GM18526 (cell line): ENCODE measurements around the gene PLEKHA8.

Source experiments
- POLR2A ChIP-seq: IDR thresholded peaks from 3 replicates; pipeline ENCODE4 v1.6.1; 2011; ENCODE audit not compliant: insufficient read length; ENCODE audit errors: extremely low read depth

PLEKHA8 gene

DNA sequence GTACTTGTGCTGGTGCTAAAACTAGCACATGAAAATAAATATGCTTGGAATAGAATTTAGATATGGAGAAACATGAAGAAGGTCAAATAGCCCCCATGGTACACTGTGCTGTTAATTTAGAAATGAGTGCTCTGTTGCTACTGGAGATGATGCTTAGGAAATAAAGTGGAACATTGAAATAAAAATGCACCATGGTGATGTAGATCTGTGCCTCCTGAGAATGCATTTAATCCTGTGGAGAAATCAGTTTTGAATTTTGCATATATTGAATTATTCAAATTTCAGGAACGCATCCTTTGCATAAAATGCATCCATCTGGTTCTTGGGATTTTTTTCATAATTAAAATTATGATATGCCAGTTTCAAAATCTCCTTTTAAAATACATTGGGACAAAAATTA, 44.5 kb downstream of the PLEKHA8 start:
- TF ChIP-seq POLR2A, result no peak

DNA sequence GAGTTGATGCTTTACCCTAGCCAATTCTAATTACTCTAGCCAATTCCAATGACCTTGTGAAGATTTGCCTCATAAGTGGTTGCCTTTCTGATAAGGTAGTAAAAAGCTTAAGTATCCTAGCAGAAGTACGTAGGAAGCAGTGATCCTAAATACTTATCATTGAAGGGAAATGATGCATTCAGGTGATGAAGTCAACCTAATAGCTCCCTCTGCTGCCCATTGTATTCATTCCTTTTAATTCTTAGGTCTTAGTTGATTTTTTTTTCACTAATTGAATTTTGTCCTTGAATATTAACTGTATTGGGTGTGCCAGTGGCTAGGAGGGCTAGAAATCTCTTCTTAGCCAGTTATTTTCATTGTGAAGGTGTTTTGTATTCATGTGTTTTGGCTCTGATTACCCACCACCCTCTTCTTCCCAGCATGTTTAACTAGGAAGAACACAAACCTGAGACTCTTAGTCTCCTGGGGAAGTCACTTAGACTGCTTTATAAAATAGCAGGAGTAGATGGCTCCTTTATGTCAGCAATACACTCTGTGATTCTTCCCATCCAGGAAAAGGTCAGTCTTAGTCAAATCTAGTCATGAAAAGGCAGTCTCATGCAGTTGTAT, 46.3 kb downstream of the PLEKHA8 start:
- no peak for TF ChIP-seq POLR2A

DNA sequence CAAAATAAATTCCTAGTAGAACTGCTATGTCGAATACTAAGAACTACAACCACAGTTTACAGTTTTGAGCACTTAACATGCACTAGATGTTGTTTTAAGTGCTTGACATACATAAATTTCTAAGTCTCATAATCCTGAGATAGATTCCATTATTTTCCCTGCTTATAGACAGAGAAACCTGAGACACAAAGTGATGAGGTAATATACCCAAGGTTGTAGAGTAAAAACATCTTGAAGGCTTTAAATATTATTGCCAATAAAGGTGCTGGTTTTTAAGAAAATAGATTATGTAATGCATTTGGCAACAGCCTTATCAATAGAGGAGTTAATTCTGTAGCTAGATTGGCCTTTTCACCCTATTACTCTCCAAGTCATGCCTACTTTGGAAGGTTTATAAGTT, 48.2 kb downstream of the PLEKHA8 start:
- no peak for TF ChIP-seq POLR2A

- TF ChIP-seq POLR2A, result no peak
Observed at GRCh38 chr7:30078280-30078679, 50.1 kb downstream of the PLEKHA8 start.

DNA sequence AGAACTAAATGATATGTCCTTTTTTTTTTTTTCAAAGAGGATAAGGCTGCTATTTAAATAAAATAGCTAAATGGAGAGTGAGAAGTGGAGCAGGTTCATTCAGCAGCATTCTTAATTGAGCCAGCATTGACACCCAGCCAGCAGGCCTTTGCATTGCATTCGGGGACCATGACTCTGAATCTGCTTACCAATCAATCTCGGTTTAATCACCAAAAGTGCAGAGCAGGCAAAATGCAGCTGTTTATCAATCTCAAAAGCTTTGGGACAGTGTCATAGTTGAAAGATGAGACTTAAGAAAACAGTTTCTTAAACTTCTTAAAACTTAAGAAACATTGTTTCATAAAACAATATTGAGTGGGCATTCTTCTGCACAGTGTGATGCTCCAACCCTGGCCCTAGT, 51.7 kb downstream of the PLEKHA8 start:
- TF ChIP-seq POLR2A, result no peak

GRCh38 chr7:30080818-30081217, 52.6 kb downstream of the PLEKHA8 start:
- no peak for TF ChIP-seq POLR2A

- TF ChIP-seq POLR2A, result no peak
Observed at GRCh38 chr7:30082686-30083085, 54.5 kb downstream of the PLEKHA8 start.

GRCh38 chr7:30083334-30083733, 55.1 kb downstream of the PLEKHA8 start:
- no peak for TF ChIP-seq POLR2A

DNA sequence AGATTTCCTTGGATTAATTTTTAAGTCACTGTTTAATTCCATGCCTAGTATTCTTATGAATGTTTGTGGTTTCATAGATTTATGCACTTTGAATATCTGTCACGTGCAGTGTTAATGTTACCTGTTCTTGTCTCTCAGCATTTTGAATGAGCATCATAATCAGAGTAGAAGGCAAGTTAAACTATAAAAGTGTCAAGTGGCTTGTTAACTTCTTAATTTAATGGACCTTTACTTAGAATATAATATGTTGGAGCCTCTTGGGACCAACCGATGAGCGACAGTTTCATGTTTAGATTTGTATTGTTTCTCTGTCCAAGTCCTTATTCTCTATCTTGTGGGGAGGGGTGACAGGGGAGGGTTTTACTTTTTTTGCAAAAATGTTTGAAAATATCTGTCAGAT, 56.0 kb downstream of the PLEKHA8 start:
- no peak for TF ChIP-seq POLR2A

DNA sequence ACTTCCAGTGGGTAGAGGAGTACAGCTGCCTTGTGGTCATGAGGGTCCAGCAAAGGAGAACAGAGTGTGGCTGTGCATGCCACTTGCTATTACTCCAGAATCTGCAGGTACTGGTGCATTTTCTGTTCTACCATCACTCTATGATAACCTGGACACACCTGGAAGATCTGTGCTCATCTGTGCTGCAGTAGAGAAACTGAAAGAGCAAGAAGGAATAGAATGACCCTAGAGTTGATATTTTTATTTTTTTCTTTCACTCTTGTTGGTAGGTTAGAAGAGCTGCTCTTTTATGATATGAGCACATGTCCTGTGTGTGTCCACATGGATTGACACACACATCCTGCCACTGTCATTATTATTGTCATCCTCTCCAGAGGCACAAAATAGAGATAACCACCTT, 58.3 kb downstream of the PLEKHA8 start:
- TF ChIP-seq POLR2A, result no peak

- no peak for TF ChIP-seq POLR2A
Observed at GRCh38 chr7:30087371-30087770, 59.2 kb downstream of the PLEKHA8 start.

GRCh38 chr7:30088362-30088761, 60.1 kb downstream of the PLEKHA8 start:
- no peak for TF ChIP-seq POLR2A

GRCh38 chr7:30090111-30090510, 61.9 kb downstream of the PLEKHA8 start:
- no peak for TF ChIP-seq POLR2A

- TF ChIP-seq POLR2A, result no peak
Observed at GRCh38 chr7:30091491-30091912, 63.3 kb downstream of the PLEKHA8 start.

GRCh38 chr7:30091987-30092386, 63.8 kb downstream of the PLEKHA8 start:
- TF ChIP-seq POLR2A, result no peak

DNA sequence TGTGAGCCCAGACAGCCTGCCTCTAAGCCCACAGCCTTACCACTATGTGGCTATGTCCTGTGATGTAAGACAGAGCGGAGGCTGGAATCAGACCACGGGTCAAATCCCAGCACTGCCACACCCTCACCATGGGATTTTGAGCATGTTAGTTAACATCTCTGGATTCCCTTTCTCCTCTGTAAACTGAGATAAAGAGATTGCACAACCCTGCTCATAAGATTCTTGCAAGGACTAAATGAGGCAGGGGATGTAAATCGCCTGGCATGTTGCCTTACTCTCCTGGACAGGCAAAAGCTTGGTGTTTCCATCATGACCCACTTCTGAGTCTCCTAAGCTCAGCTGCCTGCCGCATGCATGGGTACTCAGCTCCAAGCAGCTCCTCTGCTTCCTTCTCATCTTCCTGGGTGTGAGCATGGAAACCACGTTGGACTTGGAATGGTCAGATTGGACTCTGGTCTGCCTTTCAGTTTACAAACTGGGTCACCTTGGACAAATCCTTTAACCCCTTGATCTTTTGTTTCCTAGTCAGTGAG, 65.3 kb downstream of the PLEKHA8 start:
- TF ChIP-seq POLR2A, result no peak

- TF ChIP-seq POLR2A, result no peak
Observed at GRCh38 chr7:30102281-30102680, 74.1 kb downstream of the PLEKHA8 start.
